ENCODE data around the gene MBD5. TPM values are rescaled to one million over a fixed set of nuclear protein-coding genes. Genes with fewer than 3 reads are reported as not detected.

MBD5 gene
- total RNA-seq, 4 donors from 2014 or later: 40.3 to 77.0 (median 50.4) TPM

DNA sequence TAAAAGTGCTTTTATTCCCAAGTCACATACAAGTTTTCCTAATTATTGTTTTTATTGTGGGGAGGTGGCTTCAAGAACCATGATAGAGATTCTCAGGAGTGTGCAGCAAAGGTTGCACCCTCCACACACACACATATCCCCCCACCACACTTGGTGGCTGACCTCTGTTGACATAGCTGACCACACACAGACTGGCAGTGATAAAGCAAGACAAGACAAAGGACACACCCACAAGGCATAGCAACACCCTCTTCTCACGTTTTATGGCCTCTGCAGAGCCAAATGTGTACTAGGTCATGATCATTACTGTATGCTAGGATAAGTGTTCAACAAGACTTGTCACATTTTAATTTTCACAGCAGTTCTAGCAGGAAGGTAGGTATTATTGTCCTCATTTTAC, 480.7 kb downstream of the MBD5 start:
- TF ChIP-seq EP300 (IDR thresholded peaks at IDR 0.05): no peak
- TF ChIP-seq, protein P1, sequence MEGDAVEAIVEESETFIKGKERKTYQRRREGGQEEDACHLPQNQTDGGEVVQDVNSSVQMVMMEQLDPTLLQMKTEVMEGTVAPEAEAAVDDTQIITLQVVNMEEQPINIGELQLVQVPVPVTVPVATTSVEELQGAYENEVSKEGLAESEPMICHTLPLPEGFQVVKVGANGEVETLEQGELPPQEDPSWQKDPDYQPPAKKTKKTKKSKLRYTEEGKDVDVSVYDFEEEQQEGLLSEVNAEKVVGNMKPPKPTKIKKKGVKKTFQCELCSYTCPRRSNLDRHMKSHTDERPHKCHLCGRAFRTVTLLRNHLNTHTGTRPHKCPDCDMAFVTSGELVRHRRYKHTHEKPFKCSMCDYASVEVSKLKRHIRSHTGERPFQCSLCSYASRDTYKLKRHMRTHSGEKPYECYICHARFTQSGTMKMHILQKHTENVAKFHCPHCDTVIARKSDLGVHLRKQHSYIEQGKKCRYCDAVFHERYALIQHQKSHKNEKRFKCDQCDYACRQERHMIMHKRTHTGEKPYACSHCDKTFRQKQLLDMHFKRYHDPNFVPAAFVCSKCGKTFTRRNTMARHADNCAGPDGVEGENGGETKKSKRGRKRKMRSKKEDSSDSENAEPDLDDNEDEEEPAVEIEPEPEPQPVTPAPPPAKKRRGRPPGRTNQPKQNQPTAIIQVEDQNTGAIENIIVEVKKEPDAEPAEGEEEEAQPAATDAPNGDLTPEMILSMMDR (IDR thresholded peaks at IDR 0.05): no peak
- TF ChIP-seq POLR2A (IDR thresholded peaks at IDR 0.05): no peak
- Histone ChIP-seq H3K4me3 (no peak overlapping the region), H3K27me3 (no peaks in the 10 kb centered on the region), H3K27ac (no peak overlapping the region), H3K4me1 (no peaks in the 10 kb centered on the region), H3K36me3 (peaks cover 0 to 22% of the 10 kb centered on the region in 2 donors), H3K9me3 (no peaks in the 10 kb centered on the region)
- 50 to 56% methylated on average over 1 of the region's 1 CpG for WGBS, 2 donors (ENCODE audit: low coverage in 1 of 2)
- ATAC-seq: no peak

DNA sequence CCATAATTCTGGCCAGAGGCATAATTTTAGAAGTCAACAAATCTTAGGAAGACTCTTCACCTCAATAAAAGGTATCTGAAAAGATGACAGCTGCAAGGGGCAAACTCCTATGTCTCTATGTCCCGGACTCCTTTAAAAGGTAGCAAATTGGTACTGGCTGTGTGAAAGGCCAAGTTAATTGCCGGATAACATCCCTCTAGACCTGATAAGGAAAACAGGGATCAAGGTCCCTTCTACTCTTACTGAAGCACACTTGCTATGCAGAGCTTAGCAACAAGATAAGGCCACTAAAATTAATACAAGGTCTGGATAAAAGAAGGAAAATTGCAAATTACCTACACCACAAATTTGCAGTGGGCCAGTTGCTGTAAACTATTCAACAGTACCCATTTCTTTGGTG, 482.6 kb downstream of the MBD5 start:
- Histone ChIP-seq H3K9me3 (no peaks in the 10 kb centered on the region), H3K27ac (no peak overlapping the region), H3K4me3 (no peak overlapping the region), H3K27me3 (no peaks in the 10 kb centered on the region), H3K36me3 (peaks cover 0 to 14% of the 10 kb centered on the region in 2 donors), H3K4me1 (no peaks in the 10 kb centered on the region)
- no peak for ATAC-seq
- TF ChIP-seq, protein P1 (IDR thresholded peaks at IDR 0.05): no peak
- TF ChIP-seq POLR2AphosphoS5 (IDR thresholded peaks at IDR 0.05) (no peak), EP300 (IDR thresholded peaks at IDR 0.05) (no peak), POLR2A (IDR thresholded peaks at IDR 0.05) (no peak)
- WGBS, 2 donors (ENCODE audit: low coverage in 1 of 2): 88 to 100% methylated on average over 1 to 2 of the region's 2 CpGs

DNA sequence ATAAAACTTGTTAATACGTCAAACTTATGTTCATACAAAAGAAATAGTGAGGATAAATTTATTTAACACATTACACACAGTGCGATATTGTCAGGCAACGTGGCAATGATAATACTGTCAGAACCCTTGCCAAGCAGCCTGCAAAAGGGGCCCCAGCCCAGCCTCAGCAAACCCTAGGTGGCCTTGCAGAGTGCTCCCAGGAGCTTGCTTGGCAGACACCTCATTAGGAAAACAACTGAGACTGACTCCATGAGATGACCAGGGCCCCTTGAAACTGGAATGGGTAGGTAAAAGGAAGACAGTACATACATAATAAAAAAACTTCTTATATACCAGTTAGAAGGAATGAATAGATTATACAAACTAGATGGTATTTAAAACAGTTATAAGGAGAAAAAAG, 487.1 kb downstream of the MBD5 start:
- no peak for ATAC-seq
- Histone ChIP-seq H3K9me3 (no peaks in the 10 kb centered on the region), H3K36me3 (peaks cover 0 to 9% of the 10 kb centered on the region in 2 donors), H3K4me3 (no peak overlapping the region), H3K27ac (no peak overlapping the region), H3K4me1 (no peaks in the 10 kb centered on the region), H3K27me3 (no peaks in the 10 kb centered on the region)
- WGBS, 2 donors (ENCODE audit: low coverage in 1 of 2): 35 to 70% methylated on average over 3 of the region's 3 CpGs
- TF ChIP-seq, protein P1 (IDR thresholded peaks at IDR 0.05): no peak
- TF ChIP-seq EP300 (IDR thresholded peaks at IDR 0.05): no peak
- TF ChIP-seq POLR2AphosphoS5 (IDR thresholded peaks at IDR 0.05): no peak
- TF ChIP-seq POLR2A (IDR thresholded peaks at IDR 0.05): no peak

DNA sequence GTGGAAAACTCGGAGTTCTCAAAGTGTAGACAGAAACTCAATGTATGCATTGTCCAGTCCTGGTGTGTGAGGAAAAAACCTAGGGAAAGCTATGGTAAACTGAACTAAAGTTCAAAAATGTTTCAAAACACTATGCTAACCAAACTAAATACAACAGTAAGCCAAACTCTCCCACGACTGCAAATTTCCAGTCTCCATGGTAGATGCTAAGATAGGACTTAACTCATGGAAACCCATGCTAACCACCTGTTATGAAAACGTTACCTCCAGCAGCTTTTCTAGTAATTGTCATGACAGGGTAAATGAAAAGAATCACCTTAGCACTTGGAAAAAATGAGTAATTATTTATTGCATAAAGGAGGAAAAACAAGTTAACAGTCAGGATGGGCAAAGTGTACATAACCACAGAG, 488.0 kb downstream of the MBD5 start:
- 48 to 71% methylated on average over 3 of the region's 3 CpGs for WGBS, 2 donors (ENCODE audit: low coverage in 1 of 2)
- no peaks in the 10 kb centered on the region for H3K27me3 ChIP-seq
- H3K27ac ChIP-seq: no peak overlapping the region
- ATAC-seq: no peak
- peaks cover 0 to 10% of the 10 kb centered on the region in 2 donors for H3K36me3 ChIP-seq
- no peaks in the 10 kb centered on the region for H3K4me1 ChIP-seq
- no peak for TF ChIP-seq POLR2A (IDR thresholded peaks at IDR 0.05)
- H3K9me3 ChIP-seq: no peaks in the 10 kb centered on the region
- H3K4me3 ChIP-seq: peak overlapping the region in 1 of 2 donors; percentile 28

DNA sequence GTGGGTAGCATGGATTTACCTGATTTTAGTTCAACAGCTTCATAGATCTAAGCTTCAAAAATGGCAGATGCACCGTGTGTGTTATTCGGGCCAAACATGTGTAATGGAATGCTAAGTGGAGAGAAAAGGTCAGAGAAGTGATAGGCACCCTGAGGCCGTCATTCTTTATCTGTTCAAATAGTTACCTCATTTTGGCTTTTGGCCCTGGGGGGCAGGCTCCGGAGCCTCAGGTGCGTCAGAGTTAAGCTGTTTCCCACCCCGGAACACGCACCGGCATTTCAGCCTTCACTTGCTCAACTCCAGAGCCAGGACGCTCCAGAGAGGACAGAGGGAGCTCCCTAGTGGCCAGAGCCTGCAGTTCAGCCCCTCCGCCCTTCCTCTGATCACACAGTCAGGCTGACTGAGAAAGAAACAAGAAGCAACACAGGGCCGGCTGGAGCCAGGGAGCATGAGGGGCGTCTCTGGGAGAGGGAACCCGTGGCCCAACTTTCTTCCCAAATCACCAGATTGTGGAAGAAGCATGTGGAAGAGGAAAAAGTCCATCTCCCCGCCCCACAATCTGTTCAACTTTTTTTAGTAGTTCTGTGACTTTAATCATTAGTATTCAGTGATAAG, 488.5 kb downstream of the MBD5 start:
- H3K27ac ChIP-seq: no peak overlapping the region
- ATAC-seq: peak; percentile 94
- peak overlapping the region in 1 of 2 donors; percentile 28 for H3K4me3 ChIP-seq
- no peaks in the 10 kb centered on the region for H3K9me3 ChIP-seq
- no peaks in the 10 kb centered on the region for H3K27me3 ChIP-seq
- TF ChIP-seq, protein P1 (IDR thresholded peaks at IDR 0.05): peak; percentile 29 to 90 (median 59)
- no peak for TF ChIP-seq POLR2AphosphoS5 (IDR thresholded peaks at IDR 0.05)
- 26 to 55% methylated on average over 5 to 9 of the region's 14 CpGs for WGBS, 2 donors (ENCODE audit: low coverage in 1 of 2)
- no peaks in the 10 kb centered on the region for H3K4me1 ChIP-seq
- peaks cover 0 to 14% of the 10 kb centered on the region in 2 donors for H3K36me3 ChIP-seq
